Esophagus muscularis mucosa (tissue), 3 donors: Measurements from ENCODE around the gene SHISA3.

Source experiments
- POLR2AphosphoS5 ChIP-seq, 2 donors: sonication (generic); formaldehyde crosslinking; IDR thresholded peaks; one replicate each; pipeline ENCODE4 v1.6.1; 2017; ENCODE audit warnings: antibody characterized with exemption in 2 of 2
- TF ChIP-seq, protein P1 (sequence below), 3 experiments: fragments of 200-600 bp in 2 of 3; fragments of 450-650 bp in 1 of 3; sonication (generic) in 2 of 3; IDR thresholded peaks; one replicate each; pipeline ENCODE4 v1.5.1; 2017 to 2019; ENCODE audit warnings: antibody characterized with exemption in 3 of 3, mild to moderate bottlenecking in 2 of 3, moderate library complexity in 1 of 3

- TF ChIP-seq, protein P1, sequence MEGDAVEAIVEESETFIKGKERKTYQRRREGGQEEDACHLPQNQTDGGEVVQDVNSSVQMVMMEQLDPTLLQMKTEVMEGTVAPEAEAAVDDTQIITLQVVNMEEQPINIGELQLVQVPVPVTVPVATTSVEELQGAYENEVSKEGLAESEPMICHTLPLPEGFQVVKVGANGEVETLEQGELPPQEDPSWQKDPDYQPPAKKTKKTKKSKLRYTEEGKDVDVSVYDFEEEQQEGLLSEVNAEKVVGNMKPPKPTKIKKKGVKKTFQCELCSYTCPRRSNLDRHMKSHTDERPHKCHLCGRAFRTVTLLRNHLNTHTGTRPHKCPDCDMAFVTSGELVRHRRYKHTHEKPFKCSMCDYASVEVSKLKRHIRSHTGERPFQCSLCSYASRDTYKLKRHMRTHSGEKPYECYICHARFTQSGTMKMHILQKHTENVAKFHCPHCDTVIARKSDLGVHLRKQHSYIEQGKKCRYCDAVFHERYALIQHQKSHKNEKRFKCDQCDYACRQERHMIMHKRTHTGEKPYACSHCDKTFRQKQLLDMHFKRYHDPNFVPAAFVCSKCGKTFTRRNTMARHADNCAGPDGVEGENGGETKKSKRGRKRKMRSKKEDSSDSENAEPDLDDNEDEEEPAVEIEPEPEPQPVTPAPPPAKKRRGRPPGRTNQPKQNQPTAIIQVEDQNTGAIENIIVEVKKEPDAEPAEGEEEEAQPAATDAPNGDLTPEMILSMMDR (IDR thresholded peaks at IDR 0.05): no peak
- no peak for TF ChIP-seq POLR2AphosphoS5 (IDR thresholded peaks at IDR 0.05)
Measured at GRCh38 chr4:42369489-42369888, 27.8 kb upstream of the SHISA3 start.
